SW480 (cell line): Measurements from ENCODE around the gene TLX3.
A peak's percentile ranks its signal among the peaks of the same experiment; 100 is the strongest.
"Not testable (repeated sequence)": the region's sequence is repeated elsewhere in the genome, so short reads cannot be mapped to it uniquely, and the experiment has no call there.

Source experiments
- DNase-seq: peaks from one replicate; pipeline ENCODE4 v3.0.0-alpha.2; 2016; ENCODE audit warnings: low spot score

TLX3 gene

DNA sequence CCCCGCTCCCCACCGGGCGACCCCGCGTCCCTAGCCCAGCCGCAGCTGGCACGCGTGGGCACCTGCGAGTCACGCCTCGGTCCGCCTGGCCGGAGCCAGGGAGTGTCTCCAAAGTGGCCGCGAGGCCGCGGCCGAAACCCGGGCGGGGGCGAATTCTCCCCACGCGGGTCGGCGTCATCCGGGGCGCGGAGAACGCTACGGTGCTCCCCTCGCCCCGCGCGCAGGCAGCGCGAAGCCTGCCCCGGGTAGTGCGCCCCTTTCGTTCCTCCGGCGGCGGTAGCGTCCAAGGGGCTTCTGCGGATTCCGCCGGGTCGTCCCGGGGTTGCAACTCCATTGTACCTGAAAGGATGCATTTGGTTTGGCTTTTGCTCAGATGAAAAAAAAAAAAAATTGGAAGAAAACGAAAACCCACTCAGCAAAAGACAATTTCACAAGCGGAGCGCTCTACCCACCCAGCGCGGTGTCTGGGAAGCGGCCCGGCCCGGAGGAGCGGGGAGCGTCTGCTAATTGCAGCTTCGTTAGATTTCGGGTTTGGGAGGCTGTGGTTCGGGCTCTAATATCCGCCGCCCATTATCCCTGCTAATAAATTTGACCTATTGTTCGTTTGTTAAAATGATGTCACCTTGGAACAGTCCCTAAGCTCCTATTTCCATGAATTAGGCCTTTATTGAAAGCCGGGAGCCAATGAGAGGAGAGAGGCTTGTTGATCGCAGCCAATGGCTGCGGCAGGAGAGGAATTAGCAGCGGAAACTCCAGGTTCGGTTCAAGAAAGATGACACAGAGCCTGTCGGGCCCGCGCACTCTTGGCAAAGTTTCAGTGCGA, at the start of gene TLX3:
Gene TLX3 (plus strand): TSS at position 796 of the 823 bp plus-strand sequence. CDS start 118 bp downstream, outside the sequence.
- DNase-seq: no peak

GRCh38 chr5:171261361-171261760, 47.7 kb upstream of the TLX3 start:
- no peak for DNase-seq

- DNase-seq: no peak
Observed at GRCh38 chr5:171261904-171262303, 47.1 kb upstream of the TLX3 start.

DNA sequence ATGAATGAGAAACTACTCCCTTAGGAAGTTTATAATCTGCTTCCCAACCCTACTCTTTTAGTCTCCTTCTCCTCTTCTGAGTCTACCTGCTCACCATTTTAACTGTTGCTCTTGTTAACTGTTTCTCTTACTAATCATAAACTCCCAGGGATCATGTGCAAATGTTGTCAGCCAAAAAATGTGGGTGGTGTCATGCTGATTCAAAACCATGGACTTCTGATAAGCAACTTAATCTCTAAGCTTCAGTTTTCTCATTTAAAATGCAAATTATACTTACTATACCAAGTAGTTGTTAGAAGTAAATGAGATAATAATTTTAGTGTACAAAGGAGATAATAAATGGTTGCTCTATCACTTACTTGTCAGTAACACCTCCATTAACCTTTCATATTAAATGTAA, 45.9 kb upstream of the TLX3 start:
- DNase-seq: no peak

DNA sequence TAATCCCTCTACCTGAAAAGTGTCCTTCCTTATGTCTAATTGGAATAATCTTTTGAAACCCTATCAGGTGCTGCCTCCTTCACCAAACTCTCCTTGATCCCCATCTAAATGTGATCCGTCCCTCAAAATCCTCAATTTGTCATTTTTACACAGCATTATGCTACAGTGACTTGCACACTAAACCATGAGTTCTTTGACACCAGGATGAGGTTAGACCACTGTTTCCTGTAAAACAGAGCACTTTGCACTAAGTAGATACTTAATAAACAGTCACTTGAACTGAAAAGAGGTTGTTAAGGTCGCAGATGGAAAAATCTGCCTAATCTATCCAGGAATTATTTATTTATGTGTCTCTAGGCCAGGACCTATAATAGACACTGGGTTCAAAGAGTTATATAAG, 44.2 kb upstream of the TLX3 start:
- DNase-seq: no peak

- no peak for DNase-seq
Observed at GRCh38 chr5:171268700-171269620, 40.1 kb upstream of the TLX3 start.

- DNase-seq: peak; percentile 51
Observed at GRCh38 chr5:171269717-171270116, 39.3 kb upstream of the TLX3 start.

DNA sequence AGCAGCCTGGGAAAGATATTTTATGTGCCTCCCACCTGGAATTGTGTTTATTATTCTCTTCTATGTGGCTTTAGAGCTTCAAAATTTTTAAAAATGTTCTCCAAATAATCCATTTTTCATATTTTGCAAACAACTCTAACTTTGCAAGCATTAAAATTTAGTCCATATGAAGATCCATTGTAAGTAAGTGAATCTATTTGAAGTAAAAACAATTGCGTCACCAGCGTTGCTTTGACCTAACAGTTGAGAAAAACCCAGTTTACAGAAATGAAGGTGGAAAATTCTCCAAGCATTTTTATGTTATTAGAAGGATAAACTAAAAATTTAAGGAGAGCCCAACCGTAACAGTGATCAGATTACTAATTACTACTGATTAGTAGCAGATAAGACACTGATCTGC, 38.9 kb upstream of the TLX3 start:
- no peak for DNase-seq

DNA sequence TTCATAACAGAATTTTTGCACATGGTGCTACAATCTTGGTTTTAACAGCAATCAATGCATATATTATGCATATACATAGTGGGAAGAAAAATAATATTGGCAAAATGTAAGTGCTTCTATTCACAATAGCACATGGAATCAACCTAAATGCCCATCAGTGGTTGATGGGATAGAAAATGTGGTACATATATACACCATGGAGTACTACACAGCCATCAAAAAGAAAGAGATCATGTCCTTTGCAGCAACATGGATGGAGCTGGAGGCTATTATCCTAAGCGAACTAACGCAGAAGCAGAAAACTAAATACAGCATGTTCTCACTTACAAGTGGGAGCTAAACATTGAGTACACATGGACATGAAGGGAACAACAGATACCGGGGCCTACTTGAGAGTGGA, 37.2 kb upstream of the TLX3 start:
- DNase-seq: no peak

DNA sequence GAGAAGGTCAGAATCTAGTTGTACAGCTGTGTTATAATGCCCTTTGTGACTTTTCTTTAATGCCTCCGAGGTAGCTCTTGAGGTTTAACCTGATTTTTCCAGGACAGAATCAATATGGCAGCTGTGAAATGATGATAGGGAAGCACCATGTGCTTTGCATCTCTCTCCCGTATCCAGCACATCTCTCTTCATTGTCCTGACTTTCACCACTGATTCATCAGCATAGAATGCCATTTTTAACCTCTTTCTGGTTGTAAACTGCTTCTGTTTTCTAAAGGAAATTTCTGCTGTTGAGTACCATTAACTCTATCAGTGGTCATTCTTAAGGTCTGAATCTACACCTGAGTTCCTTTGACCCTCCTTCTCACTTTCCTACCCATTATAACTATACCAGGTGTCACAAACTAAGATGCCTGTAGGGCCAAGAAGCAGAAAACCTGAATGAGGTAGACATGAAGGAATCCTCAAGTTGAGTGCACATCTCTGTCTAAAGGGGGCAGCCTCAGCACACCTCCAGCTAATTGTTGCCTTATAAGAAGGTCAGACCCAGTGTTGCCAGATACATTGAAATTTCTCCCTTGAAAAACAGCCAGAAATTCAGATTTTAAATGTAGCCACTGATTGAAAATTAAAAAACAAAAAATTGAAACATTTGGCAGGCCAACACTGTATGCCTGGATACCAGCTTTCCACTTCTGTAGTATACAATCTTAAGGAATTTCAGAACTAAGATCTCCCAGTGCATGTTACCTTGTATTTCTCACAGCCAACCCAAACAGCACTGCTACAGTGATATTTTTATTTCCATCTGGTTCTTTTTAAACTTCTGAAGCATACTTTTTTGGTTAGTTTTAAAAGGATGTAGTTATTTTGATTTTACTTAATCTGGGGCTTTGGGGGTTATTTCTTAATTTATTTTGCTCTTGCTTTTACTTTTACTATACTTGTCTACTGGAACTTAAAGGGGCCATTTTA, 35.8 kb upstream of the TLX3 start:
- peak; percentile 40 for DNase-seq

DNA sequence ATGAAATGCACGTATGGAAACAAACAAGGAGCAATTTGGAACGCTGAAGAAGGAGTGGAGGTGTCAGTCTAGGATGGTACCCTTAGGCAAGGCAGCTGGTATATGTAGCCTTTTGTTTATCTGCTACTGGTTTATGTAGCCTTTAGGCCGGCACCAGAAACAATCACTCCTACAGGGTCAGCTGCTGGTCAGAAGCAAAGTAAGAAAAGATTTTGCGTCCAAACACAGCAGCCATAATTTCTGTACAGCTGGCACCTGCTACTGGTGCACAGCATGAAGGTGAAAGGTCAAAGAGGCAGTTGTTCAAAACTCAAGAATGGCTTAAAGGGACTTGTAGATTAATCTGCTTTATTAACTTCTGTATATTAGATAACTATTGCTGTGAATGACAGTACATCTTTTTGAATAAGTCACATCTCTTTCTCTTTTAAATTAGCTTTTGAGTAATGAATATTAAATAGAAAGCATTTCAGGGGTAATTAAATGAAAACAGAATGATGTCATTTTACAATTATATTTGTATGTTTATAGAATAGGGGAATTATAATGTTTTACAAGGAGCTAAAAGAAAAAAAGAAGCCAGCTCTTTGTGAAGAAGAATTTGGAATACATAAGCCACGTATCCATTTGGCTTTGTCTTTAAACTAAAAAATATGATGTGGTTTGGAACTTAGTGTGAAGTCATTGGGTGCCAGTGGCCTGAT, 33.1 kb upstream of the TLX3 start:
- no peak for DNase-seq

- DNase-seq: no peak
Observed at GRCh38 chr5:171283753-171284152, 25.3 kb upstream of the TLX3 start.

DNA sequence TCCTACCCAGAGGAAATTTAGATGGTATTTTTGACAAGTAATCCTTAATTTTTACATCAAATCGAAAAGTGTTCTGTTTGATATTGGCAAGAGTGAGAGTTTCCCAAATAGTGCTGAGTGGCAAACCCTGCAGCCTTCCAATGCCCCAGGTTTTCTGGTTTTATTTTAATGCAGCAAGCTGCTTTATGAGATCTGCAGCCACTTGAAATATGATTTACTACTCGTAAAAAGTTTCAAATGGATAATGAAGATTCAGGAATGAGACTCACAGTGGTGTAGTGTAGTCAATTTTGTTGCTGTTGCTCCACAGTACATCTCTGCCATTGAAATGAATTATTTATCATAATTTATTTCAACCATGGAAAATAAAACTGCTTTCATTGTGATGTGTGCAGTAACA, 23.6 kb upstream of the TLX3 start:
- no peak for DNase-seq

DNA sequence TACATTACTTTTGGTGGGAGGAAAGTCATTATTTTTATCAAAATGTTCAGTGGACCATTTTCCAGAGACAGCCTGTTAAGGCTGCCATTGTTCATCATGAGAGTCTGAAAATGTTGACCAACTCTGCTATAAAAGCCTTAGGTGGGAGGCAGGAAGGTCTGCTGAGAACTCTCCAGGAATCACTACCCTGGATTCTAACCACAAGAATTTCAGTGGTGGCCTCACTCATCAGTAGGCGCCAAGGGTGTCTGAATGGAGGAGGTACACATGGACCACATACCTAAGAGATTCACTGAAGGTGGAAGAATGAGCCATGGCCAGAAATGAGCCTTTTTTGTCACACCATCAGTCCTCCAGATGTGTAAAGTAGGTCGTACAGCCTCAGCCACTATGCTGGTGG, 21.0 kb upstream of the TLX3 start:
- no peak for DNase-seq

DNA sequence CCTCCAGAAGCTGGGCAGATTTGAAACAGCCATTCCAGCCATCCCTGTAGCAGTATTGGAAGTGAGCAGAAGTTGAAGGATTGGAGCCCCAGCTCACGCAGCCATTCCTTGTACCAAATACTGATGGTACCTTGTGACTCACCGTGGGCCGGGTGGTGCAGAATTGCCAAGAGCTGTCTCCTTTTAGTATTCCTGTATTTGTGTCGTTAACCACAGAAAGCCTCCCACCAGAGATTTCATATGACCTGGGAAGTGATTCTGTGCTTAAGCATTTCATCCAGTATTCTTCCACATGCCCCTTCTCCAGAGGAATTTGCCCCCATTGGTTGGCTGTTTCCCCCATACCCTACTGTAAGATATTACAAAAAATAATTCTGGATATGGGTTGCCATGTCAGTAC, 17.7 kb upstream of the TLX3 start:
- no peak for DNase-seq

DNA sequence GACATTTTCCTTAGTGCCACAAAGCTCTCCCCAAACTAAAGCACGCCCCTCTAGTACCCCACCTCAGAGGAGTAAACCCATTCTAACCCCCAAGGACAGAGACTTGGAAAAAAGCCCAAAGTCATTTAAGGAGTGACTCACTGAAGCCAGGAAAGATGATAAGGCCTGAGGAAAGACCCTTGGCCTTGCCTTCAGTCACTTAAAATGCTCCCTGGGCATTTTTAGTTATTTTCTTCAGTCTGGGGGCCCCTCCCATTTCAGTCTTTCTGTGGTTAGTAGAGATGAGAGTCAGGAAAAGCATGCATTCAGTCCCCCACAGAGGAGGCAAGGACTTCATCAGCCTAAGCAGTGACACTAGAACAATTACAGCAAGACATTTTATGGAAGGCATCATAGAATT, 13.7 kb upstream of the TLX3 start:
- DNase-seq: no peak

GRCh38 chr5:171295801-171296200, 13.2 kb upstream of the TLX3 start:
- no peak for DNase-seq

- DNase-seq: not testable (repeated sequence)
Observed at GRCh38 chr5:171297941-171298340, 11.1 kb upstream of the TLX3 start.

DNA sequence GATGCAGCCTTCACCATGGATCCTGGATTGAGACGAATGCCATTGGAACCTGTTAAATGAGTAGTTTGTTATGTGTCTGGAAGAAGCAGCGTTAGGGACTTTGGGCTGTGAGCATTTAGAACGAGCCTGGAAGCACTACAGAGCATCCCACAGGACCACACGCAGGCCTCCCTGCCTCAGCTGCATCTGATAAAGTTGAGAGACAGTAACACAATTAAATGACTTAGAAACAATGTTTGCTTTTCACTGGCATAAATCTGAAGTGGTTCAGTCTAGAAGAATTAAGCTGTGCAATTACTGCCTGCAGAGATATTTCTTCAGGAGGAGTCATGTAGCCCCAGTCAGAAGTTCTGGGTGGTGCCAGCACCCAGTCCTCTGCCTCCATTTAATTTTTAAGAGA, 9.8 kb upstream of the TLX3 start:
- no peak for DNase-seq

GRCh38 chr5:171299851-171300250, 9.2 kb upstream of the TLX3 start:
- DNase-seq: no peak

- DNase-seq: no peak
Observed at GRCh38 chr5:171300358-171300757, 8.7 kb upstream of the TLX3 start.
